Measurements from ENCODE around the gene SLC36A1. TPM values are rescaled to one million over a fixed set of nuclear protein-coding genes. Genes with fewer than 3 reads are reported as not detected.
A peak's percentile ranks its signal among the peaks of the same experiment; 100 is the strongest.

SLC36A1 gene
- polyA plus RNA-seq, 1 donor (not counting 4 experiments of a cell fraction or from before 2014, with no cell fraction given) = 9.6 TPM

DNA sequence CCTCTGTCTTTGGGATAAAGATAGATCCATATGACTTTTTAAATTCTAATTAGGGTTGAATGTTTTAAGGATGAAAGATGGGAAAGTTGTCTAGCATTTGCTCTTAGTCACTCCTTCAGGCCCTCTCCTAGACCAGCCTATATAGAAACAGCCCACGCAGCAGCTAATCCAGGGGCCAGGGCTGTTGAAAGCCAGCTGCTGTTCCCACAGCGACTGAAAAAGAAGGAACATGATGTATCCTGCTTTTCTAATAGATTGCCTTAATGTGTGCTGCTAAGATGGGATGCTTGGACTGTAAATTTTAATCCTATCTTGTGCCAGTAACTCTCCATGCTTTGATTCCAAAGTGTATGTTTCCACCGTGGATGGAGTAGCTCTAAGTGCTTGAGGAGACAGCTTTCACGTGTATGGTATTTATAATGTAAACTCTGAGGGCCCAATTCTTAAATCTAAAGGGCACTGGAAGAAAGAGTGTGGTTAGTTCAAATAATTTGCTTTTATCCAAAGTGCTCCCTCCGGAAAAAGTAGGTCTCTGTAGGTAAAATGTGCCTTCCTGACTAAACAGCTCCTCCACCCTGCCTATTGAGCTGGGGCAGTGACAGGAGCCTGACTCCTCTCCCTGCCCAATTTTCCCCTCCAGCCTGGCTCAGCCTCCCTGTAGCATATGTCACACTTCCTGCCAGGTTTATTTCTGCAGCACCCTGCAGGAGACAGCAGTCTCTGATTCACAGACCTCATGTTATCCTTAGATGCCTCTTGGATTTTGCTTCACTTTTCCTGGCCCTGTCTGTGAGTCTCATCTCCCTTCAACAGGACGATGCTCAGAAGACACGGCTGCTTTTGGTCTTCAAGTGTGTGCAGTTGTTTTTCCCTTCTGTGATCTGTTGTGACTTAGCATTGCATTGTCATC lies 33.2 kb downstream of the SLC36A1 start:
- dilution Hi-C loops (cut with MboI; ENCODE audit: extremely low pct_ligation_motif_present, low sequenced_read_pairs) = no loop called here
- DNase-seq (ENCODE audit: low read depth, low spot score) = no peak
- H3K27ac ChIP-seq (ENCODE audit: control insufficient read depth, insufficient read depth, low read length) = no peak overlapping the region

GRCh38 chr5:151483176-151483575 lies 35.8 kb downstream of the SLC36A1 start:
- H3K9me1 ChIP-seq (ENCODE audit: control insufficient read depth, extremely low read depth, insufficient read depth, low read length) = no peaks in the 10 kb centered on the region
- no peaks in the 10 kb centered on the region for H3K27me3 ChIP-seq (ENCODE audit: control insufficient read depth, extremely low read depth, insufficient read depth, low read length)
- H3K27ac ChIP-seq (ENCODE audit: control insufficient read depth, insufficient read depth, low read length) = no peak overlapping the region
- TF ChIP-seq, protein P1, sequence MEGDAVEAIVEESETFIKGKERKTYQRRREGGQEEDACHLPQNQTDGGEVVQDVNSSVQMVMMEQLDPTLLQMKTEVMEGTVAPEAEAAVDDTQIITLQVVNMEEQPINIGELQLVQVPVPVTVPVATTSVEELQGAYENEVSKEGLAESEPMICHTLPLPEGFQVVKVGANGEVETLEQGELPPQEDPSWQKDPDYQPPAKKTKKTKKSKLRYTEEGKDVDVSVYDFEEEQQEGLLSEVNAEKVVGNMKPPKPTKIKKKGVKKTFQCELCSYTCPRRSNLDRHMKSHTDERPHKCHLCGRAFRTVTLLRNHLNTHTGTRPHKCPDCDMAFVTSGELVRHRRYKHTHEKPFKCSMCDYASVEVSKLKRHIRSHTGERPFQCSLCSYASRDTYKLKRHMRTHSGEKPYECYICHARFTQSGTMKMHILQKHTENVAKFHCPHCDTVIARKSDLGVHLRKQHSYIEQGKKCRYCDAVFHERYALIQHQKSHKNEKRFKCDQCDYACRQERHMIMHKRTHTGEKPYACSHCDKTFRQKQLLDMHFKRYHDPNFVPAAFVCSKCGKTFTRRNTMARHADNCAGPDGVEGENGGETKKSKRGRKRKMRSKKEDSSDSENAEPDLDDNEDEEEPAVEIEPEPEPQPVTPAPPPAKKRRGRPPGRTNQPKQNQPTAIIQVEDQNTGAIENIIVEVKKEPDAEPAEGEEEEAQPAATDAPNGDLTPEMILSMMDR (optimal IDR thresholded peaks at IDR 0.05 in 1 of 3, IDR thresholded peaks at IDR 0.05 in 1 of 3, conservative IDR thresholded peaks at IDR 0.05 in 1 of 3; ENCODE audit: extremely low read depth in 1 of 3, insufficient read depth in 2 of 3, low read length in 3 of 3) = no peak
- no peak for TF ChIP-seq EZH2 (IDR thresholded peaks at IDR 0.05; ENCODE audit: low read length)
- no peak for DNase-seq (ENCODE audit: low read depth, low spot score)
- dilution Hi-C loops (cut with MboI; ENCODE audit: extremely low pct_ligation_motif_present, low sequenced_read_pairs) = no loop called here
- no peak overlapping the region for H3K9ac ChIP-seq (ENCODE audit: control insufficient read depth, extremely low read depth, insufficient read depth, low read length)
- no peak overlapping the region for H3K4me3 ChIP-seq (ENCODE audit: control insufficient read depth in 2 of 3, extremely low read depth in 1 of 3, insufficient read depth in 2 of 3, low read depth in 1 of 3, low read length in 3 of 3)
- H3K4me1 ChIP-seq (ENCODE audit: control insufficient read depth, extremely low read depth, insufficient read depth, low read length) = peaks cover 2% of the 10 kb centered on the region
- H3K79me2 ChIP-seq (ENCODE audit: control insufficient read depth, insufficient read depth, low read length) = no peaks in the 10 kb centered on the region
- H3K4me2 ChIP-seq (ENCODE audit: control insufficient read depth, extremely low read depth, insufficient read depth, low read depth, low read length) = no peak overlapping the region
- peaks cover 8 to 11% of the 10 kb centered on the region in 2 experiments for H3K36me3 ChIP-seq (ENCODE audit: control insufficient read depth in 2 of 2, extremely low read depth in 1 of 2, insufficient read depth in 2 of 2, low read length in 2 of 2)
- H3K9me3 ChIP-seq (ENCODE audit: control insufficient read depth, low read depth, low read length) = no peaks in the 10 kb centered on the region
- no peaks in the 10 kb centered on the region for H4K20me1 ChIP-seq (ENCODE audit: control insufficient read depth, extremely low read depth, insufficient read depth, low read length)
- no peak for FAIRE-seq
- H2AFZ ChIP-seq (ENCODE audit: control insufficient read depth, low read length) = no peak overlapping the region

More for the DNA sequence above, 33.2 kb downstream of the SLC36A1 start:
- no peak for FAIRE-seq
- Histone ChIP-seq H4K20me1 (ENCODE audit: control insufficient read depth, extremely low read depth, insufficient read depth, low read length) (no peaks in the 10 kb centered on the region), H3K79me2 (ENCODE audit: control insufficient read depth, insufficient read depth, low read length) (no peaks in the 10 kb centered on the region), H3K27me3 (ENCODE audit: control insufficient read depth, extremely low read depth, insufficient read depth, low read length) (no peaks in the 10 kb centered on the region), H3K9me1 (ENCODE audit: control insufficient read depth, extremely low read depth, insufficient read depth, low read length) (no peaks in the 10 kb centered on the region), H3K4me3 (ENCODE audit: control insufficient read depth in 2 of 3, extremely low read depth in 1 of 3, insufficient read depth in 2 of 3, low read depth in 1 of 3, low read length in 3 of 3) (no peak overlapping the region), H3K9ac (ENCODE audit: control insufficient read depth, extremely low read depth, insufficient read depth, low read length) (peak overlapping the region; percentile 10), H3K4me2 (ENCODE audit: control insufficient read depth, extremely low read depth, insufficient read depth, low read depth, low read length) (no peak overlapping the region), H2AFZ (ENCODE audit: control insufficient read depth, low read length) (no peak overlapping the region), H3K9me3 (ENCODE audit: control insufficient read depth, low read depth, low read length) (no peaks in the 10 kb centered on the region), H3K36me3 (ENCODE audit: control insufficient read depth in 2 of 2, extremely low read depth in 1 of 2, insufficient read depth in 2 of 2, low read length in 2 of 2) (peaks cover 8 to 11% of the 10 kb centered on the region in 2 experiments), H3K4me1 (ENCODE audit: control insufficient read depth, extremely low read depth, insufficient read depth, low read length) (no peaks in the 10 kb centered on the region)
- TF ChIP-seq, protein P1 (optimal IDR thresholded peaks at IDR 0.05 in 1 of 3, IDR thresholded peaks at IDR 0.05 in 1 of 3, conservative IDR thresholded peaks at IDR 0.05 in 1 of 3; ENCODE audit: extremely low read depth in 1 of 3, insufficient read depth in 2 of 3, low read length in 3 of 3) = no peak
- no peak for TF ChIP-seq EZH2 (IDR thresholded peaks at IDR 0.05; ENCODE audit: low read length)
